Measurements from ENCODE around the gene HNRNPL.

DNA sequence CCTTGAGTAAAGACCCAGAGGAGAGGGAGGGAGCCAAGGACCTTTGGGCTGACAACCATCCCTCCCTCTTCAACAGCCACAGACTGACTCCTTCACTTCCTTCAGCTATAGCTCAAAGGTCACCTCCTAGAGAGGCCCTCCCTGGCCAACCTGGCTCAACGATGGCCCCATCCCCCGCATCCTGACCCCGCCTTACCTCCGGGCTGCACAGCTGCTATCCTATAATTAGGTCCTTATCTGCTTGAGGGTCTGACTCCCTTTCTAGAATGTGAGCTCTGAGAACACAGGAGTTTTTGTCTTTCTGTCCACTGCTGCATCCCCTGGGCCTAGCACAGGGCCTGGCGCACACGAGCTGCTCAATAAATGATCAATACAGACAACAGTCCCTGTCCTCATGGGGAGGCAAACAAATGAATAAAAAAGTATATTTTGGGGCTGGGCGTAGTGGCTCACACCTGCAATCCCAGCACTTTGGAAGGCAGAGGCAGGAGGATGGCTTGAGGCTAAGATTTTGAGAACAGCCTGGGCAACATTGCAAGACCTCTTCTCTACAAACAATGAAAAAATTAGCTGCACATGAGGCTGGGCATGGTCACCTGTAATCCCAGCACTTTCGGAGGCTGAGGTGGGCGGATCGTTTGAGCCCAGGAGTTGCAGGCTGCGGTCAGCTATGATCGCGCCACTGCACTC, 30.4 kb downstream of the HNRNPL start:
- TF ChIP-seq POLR2AphosphoS5 (IDR thresholded peaks at IDR 0.05): no peak
- TF ChIP-seq, protein P1, sequence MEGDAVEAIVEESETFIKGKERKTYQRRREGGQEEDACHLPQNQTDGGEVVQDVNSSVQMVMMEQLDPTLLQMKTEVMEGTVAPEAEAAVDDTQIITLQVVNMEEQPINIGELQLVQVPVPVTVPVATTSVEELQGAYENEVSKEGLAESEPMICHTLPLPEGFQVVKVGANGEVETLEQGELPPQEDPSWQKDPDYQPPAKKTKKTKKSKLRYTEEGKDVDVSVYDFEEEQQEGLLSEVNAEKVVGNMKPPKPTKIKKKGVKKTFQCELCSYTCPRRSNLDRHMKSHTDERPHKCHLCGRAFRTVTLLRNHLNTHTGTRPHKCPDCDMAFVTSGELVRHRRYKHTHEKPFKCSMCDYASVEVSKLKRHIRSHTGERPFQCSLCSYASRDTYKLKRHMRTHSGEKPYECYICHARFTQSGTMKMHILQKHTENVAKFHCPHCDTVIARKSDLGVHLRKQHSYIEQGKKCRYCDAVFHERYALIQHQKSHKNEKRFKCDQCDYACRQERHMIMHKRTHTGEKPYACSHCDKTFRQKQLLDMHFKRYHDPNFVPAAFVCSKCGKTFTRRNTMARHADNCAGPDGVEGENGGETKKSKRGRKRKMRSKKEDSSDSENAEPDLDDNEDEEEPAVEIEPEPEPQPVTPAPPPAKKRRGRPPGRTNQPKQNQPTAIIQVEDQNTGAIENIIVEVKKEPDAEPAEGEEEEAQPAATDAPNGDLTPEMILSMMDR (IDR thresholded peaks at IDR 0.05): no peak
- no peak for TF ChIP-seq POLR2A (IDR thresholded peaks at IDR 0.05)
